IPS-15b (cell line): ENCODE measurements around the gene HSPB7.

Experiments used
- H3K27me3 ChIP-seq: one replicate; pipeline ENCODE4 v1.6.1; 2013; ENCODE audit warnings: low read length; ENCODE audit not compliant: control insufficient read depth, insufficient read depth
- H3K36me3 ChIP-seq: one replicate; pipeline ENCODE4 v1.6.1; 2013; ENCODE audit warnings: low read length; ENCODE audit not compliant: control insufficient read depth, insufficient read depth
- H3K4me1 ChIP-seq: one replicate; pipeline ENCODE4 v1.6.1; 2013; ENCODE audit warnings: mild to moderate bottlenecking, low read length; ENCODE audit not compliant: control insufficient read depth, insufficient read depth
- H3K4me3 ChIP-seq: one replicate; pipeline ENCODE4 v1.5.1; 2013; ENCODE audit warnings: low read depth, low read length
- H3K9ac ChIP-seq: one replicate; pipeline ENCODE4 v1.6.1; 2013; ENCODE audit warnings: low read depth, mild to moderate bottlenecking, low read length
- H3K9me3 ChIP-seq: one replicate; pipeline ENCODE4 v1.6.1; 2013; ENCODE audit warnings: mild to moderate bottlenecking, low read length; ENCODE audit not compliant: control insufficient read depth, insufficient read depth

The HSPB7 gene

DNA sequence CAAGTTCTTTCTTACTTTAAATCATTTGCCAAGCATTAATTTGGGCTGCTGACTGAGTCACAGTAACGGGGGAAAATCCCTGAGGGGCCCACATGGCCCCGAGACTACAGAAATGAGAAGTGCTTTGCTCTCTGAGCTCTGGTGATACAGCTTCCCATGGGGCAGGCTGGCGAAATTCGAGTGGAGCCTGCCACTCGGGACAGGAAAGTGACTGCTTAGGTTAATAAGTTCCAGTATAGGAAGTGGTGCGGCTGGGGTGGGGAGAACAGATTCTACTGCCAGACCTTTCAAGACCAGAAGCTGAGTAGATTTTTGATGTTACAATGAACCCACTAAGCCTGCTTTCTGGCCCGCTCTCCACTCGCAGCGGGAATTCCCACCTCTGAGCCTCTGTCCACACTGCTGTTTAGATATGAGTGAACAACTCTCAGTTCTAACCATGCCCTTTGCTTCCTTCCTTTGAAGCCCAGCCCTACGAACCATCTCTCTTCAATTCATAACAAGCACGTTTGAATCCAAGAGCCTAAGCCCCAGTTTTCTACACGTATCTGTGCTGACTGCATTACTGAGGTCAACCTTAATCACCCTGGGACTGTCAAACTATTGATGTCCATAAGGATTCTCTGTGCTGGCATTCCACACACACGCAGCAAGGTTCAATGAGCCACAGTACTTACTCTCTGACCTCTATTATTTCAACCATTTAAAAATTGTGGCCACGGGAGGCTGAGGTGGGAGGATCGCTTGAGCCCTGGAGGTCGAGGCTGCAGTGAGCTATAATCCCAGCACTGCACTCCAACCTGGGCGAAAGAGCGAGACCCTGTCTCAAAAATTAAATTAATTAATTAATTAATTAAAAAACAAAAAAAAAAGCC is 51.5 kb downstream of the HSPB7 start:
- Histone ChIP-seq H3K9ac (no peak overlapping the region), H3K4me3 (no peak overlapping the region), H3K9me3 (no peaks in the 10 kb centered on the region), H3K36me3 (peaks cover 4% of the 10 kb centered on the region), H3K4me1 (peaks cover 1% of the 10 kb centered on the region), H3K27me3 (no peaks in the 10 kb centered on the region)

DNA sequence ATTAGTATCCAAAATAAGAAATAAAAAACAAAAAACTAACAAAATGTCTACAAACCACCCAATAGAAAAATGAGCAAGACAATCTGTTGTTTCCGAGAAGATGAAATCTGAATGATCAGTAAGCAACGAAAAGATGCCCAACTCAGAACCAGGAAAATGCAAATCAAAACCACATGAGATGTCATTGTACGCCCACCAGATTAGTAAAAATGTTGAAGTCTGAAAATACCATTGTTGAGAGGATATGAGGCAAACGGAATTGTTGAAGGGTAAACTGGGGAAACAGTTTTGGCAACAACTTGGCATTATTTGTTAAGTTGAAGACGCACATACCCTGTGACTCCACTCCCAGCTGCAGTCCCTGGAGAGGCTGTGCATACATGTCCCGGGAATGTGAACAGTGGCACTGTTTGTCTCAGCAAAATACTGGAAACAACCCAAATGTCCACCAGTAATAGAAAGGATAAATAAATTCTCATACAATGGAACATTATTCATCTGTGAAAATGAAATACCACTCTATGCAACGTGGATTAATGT is 52.5 kb downstream of the HSPB7 start:
- Histone ChIP-seq H3K9ac (no peak overlapping the region), H3K27me3 (peaks cover 4% of the 10 kb centered on the region), H3K4me3 (no peak overlapping the region), H3K4me1 (peaks cover 4% of the 10 kb centered on the region), H3K36me3 (peaks cover 4% of the 10 kb centered on the region), H3K9me3 (no peaks in the 10 kb centered on the region)
